Measurements from ENCODE around the gene VPS4B. TPM values are rescaled to one million over a fixed set of nuclear protein-coding genes. Genes with fewer than 3 reads are reported as not detected.

VPS4B gene
- total and polyA plus RNA-seq, 2 of the 8 experiments (the other 6 are each of a cell fraction or from before 2014, with no cell fraction given) = 7.2 to 45.3 TPM

DNA sequence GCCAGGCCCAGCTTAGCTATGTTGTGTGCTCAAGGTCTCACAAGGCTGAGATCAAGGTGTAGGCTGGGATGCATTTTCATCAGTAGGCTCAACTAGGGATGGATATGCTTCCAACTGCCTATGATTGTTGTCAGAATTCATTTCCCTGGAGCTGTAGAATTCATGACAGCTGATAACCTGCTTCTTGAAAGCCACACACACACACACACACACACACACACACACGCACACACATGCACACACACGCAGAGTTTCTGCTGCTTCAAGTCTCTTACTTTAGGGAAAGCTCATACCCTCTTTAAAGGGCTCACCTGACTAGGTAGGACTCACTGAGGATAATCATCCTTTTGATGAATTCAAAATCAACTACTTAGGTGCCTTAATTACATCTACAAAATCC lies 8.2 kb upstream of the VPS4B start:
- H3K4ac ChIP-seq (replicated peaks; ENCODE audit: insufficient read length, low read depth, low read length) = no peak overlapping the region
- no peak overlapping the region for H4K5ac ChIP-seq (ENCODE audit: insufficient read length, low read depth, low read length)
- no peak overlapping the region for H4K8ac ChIP-seq (ENCODE audit: extremely low read depth, insufficient read depth, low read length)
- no peaks in the 10 kb centered on the region for H3K23me2 ChIP-seq (ENCODE audit: low read depth, low read length)
- H3K18ac ChIP-seq (ENCODE audit: extremely low read depth, low read length) = no peak overlapping the region
- no peaks in the 10 kb centered on the region for H3K9me3 ChIP-seq (ENCODE audit: insufficient read depth in 2 of 2, low read depth in 1 of 2, low read length in 1 of 2)
- H2BK12ac ChIP-seq (ENCODE audit: low read depth, low read length) = no peak overlapping the region
- ChIA-PET POLR2A (ENCODE audit: partially characterized antibody) (interaction anchor here (1.3 kb wide), 1 partner anchor 16 kb away, joined by 3 read pairs; no protein-coding TSS in a partner anchor), CTCF (ENCODE audit: partially characterized antibody) (interaction anchor here (0.5 to 1.6 kb wide), 4 partner anchors 9 to 1849 kb away, joined by 3 to 10 read pairs (median 4); no protein-coding TSS in a partner anchor)
- H4K20me1 ChIP-seq (replicated peaks in 1 of 2; ENCODE audit: control insufficient read depth in 1 of 2, insufficient read depth in 2 of 2, low read length in 2 of 2) = no peaks in the 10 kb centered on the region
- H2BK20ac ChIP-seq (ENCODE audit: low read length) = no peak overlapping the region
- H3K4me2 ChIP-seq (ENCODE audit: insufficient read depth in 1 of 2, low read depth in 2 of 2, low read length in 2 of 2) = no peak overlapping the region
- H2AK5ac ChIP-seq (ENCODE audit: low read depth, low read length) = no peak overlapping the region
- no peak overlapping the region for H3K56ac ChIP-seq (replicated peaks; ENCODE audit: insufficient read length, low read depth, low read length)
- no peaks in the 10 kb centered on the region for H3K79me1 ChIP-seq (ENCODE audit: low read depth, low read length)
- H3K79me2 ChIP-seq (ENCODE audit: control insufficient read depth in 1 of 2, insufficient read depth in 2 of 2, low read length in 2 of 2) = no peaks in the 10 kb centered on the region
- no peak overlapping the region for H2BK15ac ChIP-seq (ENCODE audit: low read length)
- no peak overlapping the region for H4K91ac ChIP-seq (replicated peaks; ENCODE audit: insufficient read length, low read length)
- no peaks in the 10 kb centered on the region for H3K36me3 ChIP-seq (ENCODE audit: control insufficient read depth in 2 of 4, insufficient read depth in 4 of 4, low read length in 3 of 4)
- H2BK120ac ChIP-seq (replicated peaks; ENCODE audit: low read depth, low read length) = no peak overlapping the region
- H3K9ac ChIP-seq (replicated peaks in 1 of 4; ENCODE audit: extremely low read depth in 1 of 4, low read depth in 3 of 4, low read length in 3 of 4) = no peak overlapping the region
- 75% methylated on average over 2 of the region's 2 CpGs; no CpG with 5 or more reads in 1 of the 2 experiments for WGBS, 2 experiments (ENCODE audit: extremely low coverage in 1 of 2, insufficient coverage in 1 of 2, insufficient read length in 1 of 2, insufficient replicate concordance in 2 of 2, low coverage in 1 of 2, low lambda C conversion rate in 2 of 2, missing lambda C conversion rate in 1 of 2)
- H3K27ac ChIP-seq (ENCODE audit: low read depth, low read length) = no peak overlapping the region
- no peak overlapping the region for H3K23ac ChIP-seq (ENCODE audit: insufficient read length)
- DNase-seq (ENCODE audit: low read depth in 1 of 2, low spot score in 2 of 2) = no peak
- no peak overlapping the region for H2AFZ ChIP-seq (ENCODE audit: low read length)
- H3K14ac ChIP-seq (ENCODE audit: insufficient read length) = no peak overlapping the region
- no peaks in the 10 kb centered on the region for H3K27me3 ChIP-seq (replicated peaks in 1 of 4; ENCODE audit: control insufficient read depth in 3 of 4, extremely low read depth in 1 of 4, insufficient read depth in 3 of 4, low read length in 3 of 4)
- FAIRE-seq = no peak
- H2BK5ac ChIP-seq (ENCODE audit: low read depth, low read length) = no peak overlapping the region
- TF ChIP-seq FOSL1 (IDR thresholded peaks at IDR 0.05; ENCODE audit: insufficient read depth, low read depth, low read length) (no peak), EZH2 (IDR thresholded peaks at IDR 0.05; ENCODE audit: low read depth, low read length, severe bottlenecking) (no peak), KDM5A (IDR thresholded peaks at IDR 0.05; ENCODE audit: low read length) (no peak), JUN (IDR thresholded peaks at IDR 0.05; ENCODE audit: low read depth, low read length) (no peak), PHF8 (conservative IDR thresholded peaks at IDR 0.05; ENCODE audit: low read depth, low read length) (no peak)
- H3K4me1 ChIP-seq (replicated peaks in 1 of 4; ENCODE audit: control insufficient read depth in 3 of 4, insufficient read depth in 4 of 4, low read length in 3 of 4) = no peaks in the 10 kb centered on the region
- H3K4me3 ChIP-seq (ENCODE audit: extremely low read depth in 1 of 4, insufficient read depth in 2 of 4, low read depth in 3 of 4, low read length in 4 of 4) = no peak overlapping the region

Measured in H1 (cell line).